ENCODE data around the gene SRRM3. TPM values are rescaled to one million over a fixed set of nuclear protein-coding genes. Genes with fewer than 3 reads are reported as not detected.

SRRM3 gene, protein sequence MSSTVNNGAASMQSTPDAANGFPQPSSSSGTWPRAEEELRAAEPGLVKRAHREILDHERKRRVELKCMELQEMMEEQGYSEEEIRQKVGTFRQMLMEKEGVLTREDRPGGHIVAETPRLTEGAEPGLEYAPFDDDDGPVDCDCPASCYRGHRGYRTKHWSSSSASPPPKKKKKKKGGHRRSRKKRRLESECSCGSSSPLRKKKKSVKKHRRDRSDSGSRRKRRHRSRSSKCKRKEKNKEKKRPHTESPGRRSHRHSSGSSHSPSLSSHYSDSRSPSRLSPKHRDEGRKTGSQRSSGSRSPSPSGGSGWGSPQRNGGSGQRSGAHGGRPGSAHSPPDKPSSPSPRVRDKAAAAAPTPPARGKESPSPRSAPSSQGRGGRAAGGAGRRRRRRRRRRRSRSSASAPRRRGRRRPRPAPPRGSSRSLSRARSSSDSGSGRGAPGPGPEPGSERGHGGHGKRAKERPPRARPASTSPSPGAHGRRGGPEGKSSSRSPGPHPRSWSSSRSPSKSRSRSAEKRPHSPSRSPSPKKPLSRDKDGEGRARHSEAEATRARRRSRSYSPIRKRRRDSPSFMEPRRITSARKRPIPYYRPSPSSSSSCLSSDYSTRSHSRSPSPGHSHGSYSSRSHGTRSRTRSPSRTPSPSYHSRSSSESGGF
- polyA plus RNA-seq (2011; rRNA removed): 2.4 and 3.0 TPM in 2 replicates
- polyA plus RNA-seq (2012; cell fraction: cytosol; rRNA removed): 3.4 and 5.3 TPM in 2 replicates
- polyA plus RNA-seq (2012; cell fraction: nucleus; rRNA removed): 6.8 and 6.9 TPM in 2 replicates
- 5.7 to 7.0 TPM (median 6.5 TPM) in 3 replicates for polyA plus RNA-seq (2017; fragmentation: RNase III; extraction: RNeasy Plus Mini Kit Qiagen cat#74134 plus additional on column Dnase treatment)
- 4.2 and 4.6 TPM in 2 replicates for polyA minus RNA-seq (2011; rRNA and poly(A)+ RNA removed)

DNA sequence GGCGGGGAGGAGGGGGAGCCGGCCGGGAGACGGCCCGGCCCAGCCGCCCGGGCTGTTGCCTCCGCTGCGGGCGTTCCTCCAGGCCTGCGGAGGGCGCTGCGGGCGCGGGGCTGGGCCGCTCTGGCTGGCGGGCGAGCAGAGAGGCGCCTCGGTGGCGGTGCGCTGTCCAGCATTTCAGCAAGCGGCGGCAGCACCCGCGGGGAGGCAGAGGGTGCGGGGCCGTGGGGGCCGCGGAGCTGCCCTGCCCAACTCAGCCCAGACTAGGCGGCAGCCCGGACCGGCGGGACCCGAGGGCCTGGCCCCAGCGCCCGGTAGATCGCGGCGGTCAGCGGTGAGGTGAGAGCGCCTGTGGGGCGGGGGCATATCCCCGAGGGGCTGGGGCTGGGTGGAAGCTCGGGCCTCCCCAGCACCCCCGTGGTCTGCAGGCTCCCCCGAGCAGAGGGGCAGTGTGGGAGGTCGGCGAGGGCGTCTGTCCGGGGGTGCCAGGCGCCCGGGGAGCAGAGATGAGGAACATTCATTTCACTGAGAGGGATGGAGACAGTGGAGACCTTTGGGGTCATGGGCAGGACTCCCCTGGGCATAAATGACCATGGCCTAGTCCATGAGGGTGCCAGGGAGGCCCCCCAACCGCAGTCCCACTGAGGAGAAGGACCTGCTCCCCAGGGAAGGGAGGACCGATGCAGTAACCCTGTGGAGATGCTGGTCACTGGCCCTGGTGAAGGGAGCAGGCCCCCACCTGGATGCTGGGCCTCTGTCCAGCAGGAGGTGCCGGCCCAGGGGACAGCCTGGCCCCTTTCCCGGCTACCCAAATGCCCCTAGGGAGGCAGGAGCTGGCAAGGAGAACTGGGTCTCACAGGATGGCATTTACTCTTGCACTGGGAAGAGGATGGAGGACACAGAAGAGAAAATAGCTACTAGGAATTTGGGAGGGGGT is at the start of gene SRRM3:
TSS of gene SRRM3 (plus strand) at position 165 of the 934 bp plus-strand sequence. CDS start 33,171 bp downstream, outside the sequence.
- CTCF ChIA-PET: interaction anchor here (0.7 to 7.0 kb wide), 19 partner anchors 8 to 112 kb away, joined by 3 to 32 read pairs (median 7); no protein-coding TSS in a partner anchor
- ATAC-seq (peak; percentile 83 to 89), DNase-seq (ENCODE audit: low read depth in 1 of 2, low spot score in 1 of 2) (peak in 1 of 2 experiments; percentile 84), FAIRE-seq (no peak)
- Histone ChIP-seq H3K4me2 (peak within 1 kb of the TSS; percentile 96), H3K4me1 (0 out of 3 replicates have a peak, but pooled peaks cover 3% of the 10 kb centered on the region), H3K9me3 (no peaks in the 10 kb centered on the region), H3K27ac (peak within 1 kb of the TSS; percentile 42 to 80; a peak in 4 of 6 replicates), H3K4me3 (peak within 1 kb of the TSS; percentile 42)
- POLR2A ChIA-PET: no interaction called here
- 6% methylated on average over 5 of the region's 57 CpGs for WGBS (ENCODE audit: missing lambda C conversion rate)
- TF ChIP-seq CBX8 (IDR thresholded peaks at IDR 0.05): no peak
- TF ChIP-seq EP300 (IDR thresholded peaks at IDR 0.05): no peak
- TF ChIP-seq KDM5A (IDR thresholded peaks at IDR 0.05): no peak
- no peak for TF ChIP-seq RNF2 (IDR thresholded peaks at IDR 0.05; ENCODE audit: borderline replicate concordance, low read depth)
- TF ChIP-seq NR3C1 (IDR thresholded peaks at IDR 0.05): no peak
- TF ChIP-seq ZFP36 (IDR thresholded peaks at IDR 0.05; ENCODE audit: borderline replicate concordance, partially characterized antibody): no peak
- TF ChIP-seq EHF (CRISPR knock-in tag; IDR thresholded peaks at IDR 0.05): no peak
- TF ChIP-seq RCOR1 (IDR thresholded peaks at IDR 0.05; ENCODE audit: low read depth, low read length): no peak
- TF ChIP-seq HOXB5 (CRISPR knock-in tag; IDR thresholded peaks at IDR 0.05): peak; percentile 90; the same call in 1 of the 2 replicates
- TF ChIP-seq, protein P1, sequence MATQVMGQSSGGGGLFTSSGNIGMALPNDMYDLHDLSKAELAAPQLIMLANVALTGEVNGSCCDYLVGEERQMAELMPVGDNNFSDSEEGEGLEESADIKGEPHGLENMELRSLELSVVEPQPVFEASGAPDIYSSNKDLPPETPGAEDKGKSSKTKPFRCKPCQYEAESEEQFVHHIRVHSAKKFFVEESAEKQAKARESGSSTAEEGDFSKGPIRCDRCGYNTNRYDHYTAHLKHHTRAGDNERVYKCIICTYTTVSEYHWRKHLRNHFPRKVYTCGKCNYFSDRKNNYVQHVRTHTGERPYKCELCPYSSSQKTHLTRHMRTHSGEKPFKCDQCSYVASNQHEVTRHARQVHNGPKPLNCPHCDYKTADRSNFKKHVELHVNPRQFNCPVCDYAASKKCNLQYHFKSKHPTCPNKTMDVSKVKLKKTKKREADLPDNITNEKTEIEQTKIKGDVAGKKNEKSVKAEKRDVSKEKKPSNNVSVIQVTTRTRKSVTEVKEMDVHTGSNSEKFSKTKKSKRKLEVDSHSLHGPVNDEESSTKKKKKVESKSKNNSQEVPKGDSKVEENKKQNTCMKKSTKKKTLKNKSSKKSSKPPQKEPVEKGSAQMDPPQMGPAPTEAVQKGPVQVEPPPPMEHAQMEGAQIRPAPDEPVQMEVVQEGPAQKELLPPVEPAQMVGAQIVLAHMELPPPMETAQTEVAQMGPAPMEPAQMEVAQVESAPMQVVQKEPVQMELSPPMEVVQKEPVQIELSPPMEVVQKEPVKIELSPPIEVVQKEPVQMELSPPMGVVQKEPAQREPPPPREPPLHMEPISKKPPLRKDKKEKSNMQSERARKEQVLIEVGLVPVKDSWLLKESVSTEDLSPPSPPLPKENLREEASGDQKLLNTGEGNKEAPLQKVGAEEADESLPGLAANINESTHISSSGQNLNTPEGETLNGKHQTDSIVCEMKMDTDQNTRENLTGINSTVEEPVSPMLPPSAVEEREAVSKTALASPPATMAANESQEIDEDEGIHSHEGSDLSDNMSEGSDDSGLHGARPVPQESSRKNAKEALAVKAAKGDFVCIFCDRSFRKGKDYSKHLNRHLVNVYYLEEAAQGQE (IDR thresholded peaks at IDR 0.05): peak; percentile 98
- no peak for TF ChIP-seq POLR2A (IDR thresholded peaks at IDR 0.05; ENCODE audit: low read length)
- TF ChIP-seq, protein P2, sequence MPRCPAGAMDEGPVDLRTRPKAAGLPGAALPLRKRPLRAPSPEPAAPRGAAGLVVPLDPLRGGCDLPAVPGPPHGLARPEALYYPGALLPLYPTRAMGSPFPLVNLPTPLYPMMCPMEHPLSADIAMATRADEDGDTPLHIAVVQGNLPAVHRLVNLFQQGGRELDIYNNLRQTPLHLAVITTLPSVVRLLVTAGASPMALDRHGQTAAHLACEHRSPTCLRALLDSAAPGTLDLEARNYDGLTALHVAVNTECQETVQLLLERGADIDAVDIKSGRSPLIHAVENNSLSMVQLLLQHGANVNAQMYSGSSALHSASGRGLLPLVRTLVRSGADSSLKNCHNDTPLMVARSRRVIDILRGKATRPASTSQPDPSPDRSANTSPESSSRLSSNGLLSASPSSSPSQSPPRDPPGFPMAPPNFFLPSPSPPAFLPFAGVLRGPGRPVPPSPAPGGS (IDR thresholded peaks at IDR 0.05): no peak
- TF ChIP-seq POLR2AphosphoS2 (conservative IDR thresholded peaks at IDR 0.05; ENCODE audit: low read length): no peak
- TF ChIP-seq ZSCAN20 (CRISPR knock-in tag; IDR thresholded peaks at IDR 0.05): peak; percentile 84; the same call in 1 of the 2 replicates
- TF ChIP-seq TFCP2L1 (CRISPR knock-in tag; IDR thresholded peaks at IDR 0.05): no peak
- no peak for TF ChIP-seq ESRRA (IDR thresholded peaks at IDR 0.05; ENCODE audit: borderline replicate concordance, low read length)
- TF ChIP-seq JUN (IDR thresholded peaks at IDR 0.05): peak in 1 of 2 experiments; percentile 64; a peak in 1 of 5 replicates
- TF ChIP-seq MAFK (IDR thresholded peaks at IDR 0.05; ENCODE audit: partially characterized antibody): no peak
- TF ChIP-seq SREBF2 (IDR thresholded peaks at IDR 0.05): no peak
- TF ChIP-seq, protein P3, sequence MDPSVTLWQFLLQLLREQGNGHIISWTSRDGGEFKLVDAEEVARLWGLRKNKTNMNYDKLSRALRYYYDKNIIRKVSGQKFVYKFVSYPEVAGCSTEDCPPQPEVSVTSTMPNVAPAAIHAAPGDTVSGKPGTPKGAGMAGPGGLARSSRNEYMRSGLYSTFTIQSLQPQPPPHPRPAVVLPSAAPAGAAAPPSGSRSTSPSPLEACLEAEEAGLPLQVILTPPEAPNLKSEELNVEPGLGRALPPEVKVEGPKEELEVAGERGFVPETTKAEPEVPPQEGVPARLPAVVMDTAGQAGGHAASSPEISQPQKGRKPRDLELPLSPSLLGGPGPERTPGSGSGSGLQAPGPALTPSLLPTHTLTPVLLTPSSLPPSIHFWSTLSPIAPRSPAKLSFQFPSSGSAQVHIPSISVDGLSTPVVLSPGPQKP (IDR thresholded peaks at IDR 0.05; ENCODE audit: low read depth, low read length): no peak
- no peak for TF ChIP-seq JUNB (IDR thresholded peaks at IDR 0.05)
- TF ChIP-seq, protein P4, sequence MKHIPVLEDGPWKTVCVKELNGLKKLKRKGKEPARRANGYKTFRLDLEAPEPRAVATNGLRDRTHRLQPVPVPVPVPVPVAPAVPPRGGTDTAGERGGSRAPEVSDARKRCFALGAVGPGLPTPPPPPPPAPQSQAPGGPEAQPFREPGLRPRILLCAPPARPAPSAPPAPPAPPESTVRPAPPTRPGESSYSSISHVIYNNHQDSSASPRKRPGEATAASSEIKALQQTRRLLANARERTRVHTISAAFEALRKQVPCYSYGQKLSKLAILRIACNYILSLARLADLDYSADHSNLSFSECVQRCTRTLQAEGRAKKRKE (CRISPR knock-in tag; IDR thresholded peaks at IDR 0.05; ENCODE audit: low read depth): no peak; the same call in 1 of the 2 replicates
- no peak for TF ChIP-seq BHLHE40 (IDR thresholded peaks at IDR 0.05; ENCODE audit: low read depth, low read length)
- TF ChIP-seq, protein P5, sequence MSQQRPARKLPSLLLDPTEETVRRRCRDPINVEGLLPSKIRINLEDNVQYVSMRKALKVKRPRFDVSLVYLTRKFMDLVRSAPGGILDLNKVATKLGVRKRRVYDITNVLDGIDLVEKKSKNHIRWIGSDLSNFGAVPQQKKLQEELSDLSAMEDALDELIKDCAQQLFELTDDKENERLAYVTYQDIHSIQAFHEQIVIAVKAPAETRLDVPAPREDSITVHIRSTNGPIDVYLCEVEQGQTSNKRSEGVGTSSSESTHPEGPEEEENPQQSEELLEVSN (IDR thresholded peaks at IDR 0.05; ENCODE audit: borderline replicate concordance, low read depth): no peak
- TF ChIP-seq FOXS1 (CRISPR knock-in tag; IDR thresholded peaks at IDR 0.05): peak; percentile 72; the same call in 1 of the 2 replicates
- no peak for TF ChIP-seq FOSB (CRISPR knock-in tag; IDR thresholded peaks at IDR 0.05)
- TF ChIP-seq HDAC2 (IDR thresholded peaks at IDR 0.05): no peak
